Measurements from ENCODE around the gene MOB3B.
"Not testable (repeated sequence)": the region's sequence is repeated elsewhere in the genome, so short reads cannot be mapped to it uniquely, and the experiment has no call there.

MOB3B gene

GRCh38 chr9:27450752-27451151 lies 78.9 kb downstream of the MOB3B start:
- no peak for TF ChIP-seq CTCF (conservative IDR thresholded peaks at IDR 0.05; ENCODE audit: low read depth, low read length)

GRCh38 chr9:27448356-27448755 lies 81.3 kb downstream of the MOB3B start:
- DNase-seq (ENCODE audit: low read depth), result not testable (repeated sequence)

More at GRCh38 chr9:27450752-27451151, 78.9 kb downstream of the MOB3B start:
- H3K4me3 ChIP-seq (ENCODE audit: low read length), result no peak overlapping the region
- no peak for DNase-seq (ENCODE audit: low read depth)

GRCh38 chr9:27447031-27447683 lies 82.5 kb downstream of the MOB3B start:
- H3K4me3 ChIP-seq (ENCODE audit: low read length), result no peak overlapping the region
- TF ChIP-seq CTCF (conservative IDR thresholded peaks at IDR 0.05; ENCODE audit: low read depth, low read length), result no peak
- DNase-seq (ENCODE audit: low read depth), result no peak

More at GRCh38 chr9:27448356-27448755, 81.3 kb downstream of the MOB3B start:
- H3K4me3 ChIP-seq (ENCODE audit: low read length), result not testable (repeated sequence)

- no peak for TF ChIP-seq CTCF (conservative IDR thresholded peaks at IDR 0.05; ENCODE audit: low read depth, low read length)
- no peak overlapping the region for H3K4me3 ChIP-seq (ENCODE audit: low read length)
- no peak for DNase-seq (ENCODE audit: low read depth)
Measured at GRCh38 chr9:27445688-27446087, 83.9 kb downstream of the MOB3B start.

- no peak for TF ChIP-seq CTCF (conservative IDR thresholded peaks at IDR 0.05; ENCODE audit: low read depth, low read length)
- H3K4me3 ChIP-seq (ENCODE audit: low read length), result no peak overlapping the region
- DNase-seq (ENCODE audit: low read depth), result no peak
Measured at GRCh38 chr9:27445057-27445595, 84.5 kb downstream of the MOB3B start.

- DNase-seq (ENCODE audit: low read depth), result no peak
- H3K4me3 ChIP-seq (ENCODE audit: low read length), result no peak overlapping the region
- TF ChIP-seq CTCF (conservative IDR thresholded peaks at IDR 0.05; ENCODE audit: low read depth, low read length), result no peak
Measured at GRCh38 chr9:27442464-27442863, 87.2 kb downstream of the MOB3B start.

GRCh38 chr9:27441741-27442070 lies 87.9 kb downstream of the MOB3B start:
- no peak for DNase-seq (ENCODE audit: low read depth)

More at GRCh38 chr9:27441741-27442070, 87.9 kb downstream of the MOB3B start:
- no peak for TF ChIP-seq CTCF (conservative IDR thresholded peaks at IDR 0.05; ENCODE audit: low read depth, low read length)
- H3K4me3 ChIP-seq (ENCODE audit: low read length), result no peak overlapping the region

Measured in retinal pigment epithelial cell (primary cell).